HG02870 (cell line): Measurements from ENCODE around the gene GPATCH3.
"Not testable (repeated sequence)": the region's sequence is repeated elsewhere in the genome, so short reads cannot be mapped to it uniquely, and the experiment has no call there.

ENCODE experiments used
- ATAC-seq: cut with Tn5 transposase; IDR thresholded peaks from one replicate; pipeline ENCODE4 v1.9.1; 2021; ENCODE audit warnings: mild to moderate bottlenecking, moderate library complexity; ENCODE audit not compliant: unreplicated experiment

Gene GPATCH3

DNA sequence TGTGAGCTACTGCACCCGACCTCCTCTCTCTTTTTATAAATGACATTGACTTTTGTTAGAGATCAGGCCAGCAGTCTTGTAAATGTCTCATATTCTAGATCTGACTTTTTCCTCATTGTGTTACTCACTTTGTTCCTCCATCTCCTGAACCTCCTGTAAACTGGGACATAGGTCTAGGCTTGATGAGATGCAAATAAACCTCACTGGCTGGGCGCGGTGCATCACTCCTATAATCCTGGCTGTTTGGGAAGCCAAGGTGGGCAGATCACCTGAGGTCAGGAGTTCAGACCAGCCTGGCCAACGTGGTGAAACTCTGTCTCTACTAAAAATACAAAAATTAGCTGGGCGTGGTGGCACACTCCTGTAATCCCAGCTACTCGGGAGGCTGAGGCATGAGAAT lies 52.4 kb downstream of the GPATCH3 start:
- ATAC-seq: not testable (repeated sequence)

DNA sequence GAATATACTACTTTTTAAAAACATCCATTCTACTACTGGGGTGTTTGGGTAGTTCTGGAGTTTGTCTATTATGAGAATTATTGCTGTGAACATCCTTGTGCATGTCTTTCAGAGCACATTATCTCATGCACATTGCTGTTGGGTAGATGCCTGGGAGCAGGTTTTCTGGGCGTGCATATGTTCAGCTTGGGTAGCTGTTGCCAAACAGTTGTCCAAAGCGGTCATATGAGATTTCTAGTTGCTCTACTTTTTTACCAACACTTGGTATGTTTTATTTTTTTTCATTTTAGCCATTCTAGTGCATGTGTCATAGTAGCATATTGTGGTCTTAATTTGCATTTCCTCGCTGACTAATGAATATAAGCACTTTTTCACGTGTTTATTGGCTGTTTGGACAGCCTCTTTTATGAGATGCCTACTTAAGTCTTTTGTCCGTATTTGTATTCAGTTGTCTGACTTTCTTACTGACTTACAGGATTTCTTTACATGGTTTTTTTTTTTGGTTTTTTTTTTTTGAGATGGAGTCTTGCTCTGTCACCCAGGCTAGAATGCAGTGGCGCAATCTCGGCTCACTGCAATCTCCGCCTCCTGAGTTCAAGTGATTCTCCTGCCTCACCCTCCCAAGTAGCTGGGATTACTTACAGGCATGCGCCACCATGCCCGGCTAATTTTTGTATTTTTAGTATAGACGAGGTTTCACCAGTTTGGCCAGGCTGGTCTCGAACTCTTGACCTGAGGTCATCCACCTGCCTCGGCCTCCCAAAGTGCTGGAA lies 55.7 kb downstream of the GPATCH3 start:
- ATAC-seq: no peak
